Epithelial cell of esophagus (primary cell): ENCODE data around the gene PPP3CB.
A peak's percentile ranks its signal among the peaks of the same experiment; 100 is the strongest.

Experiments
- DNase-seq: peaks from one replicate; pipeline ENCODE4 v3.0.0; 2010; ENCODE audit warnings: low read depth
- H3K4me3 ChIP-seq: 2 replicates; pipeline ENCODE4 v1.5.1; 2011; ENCODE audit warnings: mild to moderate bottlenecking, low read length, control low read depth
- TF ChIP-seq, protein P1 (sequence below): IDR thresholded peaks from 2 replicates; pipeline ENCODE4 v1.5.1; 2011; ENCODE audit warnings: low read depth, mild to moderate bottlenecking, low read length, control low read depth, inconsistent platforms; ENCODE audit not compliant: insufficient read depth; ENCODE audit errors: missing control alignments

Gene PPP3CB

DNA sequence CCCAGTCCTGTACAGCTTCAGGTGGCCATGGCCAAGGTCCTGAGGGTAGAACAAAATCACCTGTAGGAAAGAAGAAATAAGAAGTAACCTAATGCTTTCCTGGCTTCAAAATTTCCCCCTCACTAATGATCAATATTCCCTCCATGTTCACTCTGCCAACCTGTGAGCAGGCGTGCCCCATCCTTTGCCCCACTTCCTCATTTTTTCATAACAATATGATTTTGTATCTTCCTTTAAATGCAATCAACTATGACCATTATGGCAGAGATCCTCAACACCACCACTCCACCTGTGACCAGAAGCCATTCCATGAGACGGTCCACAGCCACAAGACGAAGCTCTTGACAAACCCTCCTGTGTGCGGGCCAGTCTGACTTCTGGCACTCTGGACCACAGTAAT lies 69.5 kb downstream of the PPP3CB start:
- no peak overlapping the region for H3K4me3 ChIP-seq
- DNase-seq: no peak
- TF ChIP-seq, protein P1, sequence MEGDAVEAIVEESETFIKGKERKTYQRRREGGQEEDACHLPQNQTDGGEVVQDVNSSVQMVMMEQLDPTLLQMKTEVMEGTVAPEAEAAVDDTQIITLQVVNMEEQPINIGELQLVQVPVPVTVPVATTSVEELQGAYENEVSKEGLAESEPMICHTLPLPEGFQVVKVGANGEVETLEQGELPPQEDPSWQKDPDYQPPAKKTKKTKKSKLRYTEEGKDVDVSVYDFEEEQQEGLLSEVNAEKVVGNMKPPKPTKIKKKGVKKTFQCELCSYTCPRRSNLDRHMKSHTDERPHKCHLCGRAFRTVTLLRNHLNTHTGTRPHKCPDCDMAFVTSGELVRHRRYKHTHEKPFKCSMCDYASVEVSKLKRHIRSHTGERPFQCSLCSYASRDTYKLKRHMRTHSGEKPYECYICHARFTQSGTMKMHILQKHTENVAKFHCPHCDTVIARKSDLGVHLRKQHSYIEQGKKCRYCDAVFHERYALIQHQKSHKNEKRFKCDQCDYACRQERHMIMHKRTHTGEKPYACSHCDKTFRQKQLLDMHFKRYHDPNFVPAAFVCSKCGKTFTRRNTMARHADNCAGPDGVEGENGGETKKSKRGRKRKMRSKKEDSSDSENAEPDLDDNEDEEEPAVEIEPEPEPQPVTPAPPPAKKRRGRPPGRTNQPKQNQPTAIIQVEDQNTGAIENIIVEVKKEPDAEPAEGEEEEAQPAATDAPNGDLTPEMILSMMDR: no peak

DNA sequence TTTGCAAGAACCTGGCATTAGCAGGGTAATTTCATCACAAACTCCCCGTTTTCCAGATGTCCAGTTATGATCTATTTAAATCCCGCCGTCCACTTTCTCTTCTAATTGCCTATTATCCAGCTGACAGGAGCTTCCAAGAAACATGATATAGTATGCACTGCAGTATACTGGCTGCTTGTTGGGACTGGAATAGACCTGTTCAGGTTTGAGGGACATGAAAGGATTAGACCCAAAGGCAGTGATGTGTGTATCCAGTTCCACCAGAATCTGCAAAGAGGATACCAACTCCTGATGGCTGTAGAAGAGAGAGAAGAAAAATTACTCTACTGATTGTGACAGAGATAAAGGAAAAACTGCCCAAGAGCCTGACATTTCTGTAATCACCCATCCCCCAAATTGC lies 71.3 kb downstream of the PPP3CB start:
- no peak overlapping the region for H3K4me3 ChIP-seq
- TF ChIP-seq, protein P1: no peak
- DNase-seq: peak; percentile 75

DNA sequence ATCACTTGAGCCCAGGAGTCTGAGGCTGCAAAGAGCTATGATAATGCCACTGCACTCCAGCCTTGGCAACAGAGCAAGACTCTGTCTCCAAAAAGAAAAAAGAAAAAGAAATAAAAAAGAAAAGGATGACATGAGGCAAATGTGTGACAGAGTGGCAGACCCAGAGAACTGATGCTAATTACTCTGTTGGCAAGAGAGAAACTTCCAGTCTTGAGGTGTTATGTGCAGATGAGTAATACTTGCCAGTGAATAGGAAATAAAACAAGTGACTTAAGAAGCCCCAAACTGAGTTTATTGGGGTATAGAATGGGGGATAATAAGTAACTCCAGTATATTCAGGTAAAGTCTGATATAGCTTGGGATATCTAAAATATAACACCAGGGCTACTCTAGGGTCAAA lies 72.5 kb downstream of the PPP3CB start:
- no peak overlapping the region for H3K4me3 ChIP-seq
- DNase-seq: no peak
- TF ChIP-seq, protein P1: no peak

DNA sequence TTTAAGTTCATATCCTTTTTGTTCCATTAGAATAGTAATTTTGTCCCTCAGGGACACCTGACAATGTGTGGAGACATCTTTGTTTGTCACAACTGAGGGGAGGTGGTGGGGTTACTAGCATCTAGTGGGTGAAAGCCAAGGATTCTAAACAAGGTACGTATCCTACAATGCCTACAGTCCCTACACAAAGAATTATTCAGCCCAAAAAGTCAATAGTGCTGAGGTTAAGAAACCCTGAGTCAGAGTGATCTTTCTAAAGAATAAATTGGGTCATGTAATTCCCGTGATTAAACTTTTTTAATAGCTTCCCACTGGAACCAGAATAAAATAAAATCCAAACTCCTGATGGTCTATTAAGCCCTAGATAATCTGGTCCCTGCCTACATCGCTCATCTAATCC lies 79.3 kb downstream of the PPP3CB start:
- no peak overlapping the region for H3K4me3 ChIP-seq
- no peak for DNase-seq
- TF ChIP-seq, protein P1: no peak

DNA sequence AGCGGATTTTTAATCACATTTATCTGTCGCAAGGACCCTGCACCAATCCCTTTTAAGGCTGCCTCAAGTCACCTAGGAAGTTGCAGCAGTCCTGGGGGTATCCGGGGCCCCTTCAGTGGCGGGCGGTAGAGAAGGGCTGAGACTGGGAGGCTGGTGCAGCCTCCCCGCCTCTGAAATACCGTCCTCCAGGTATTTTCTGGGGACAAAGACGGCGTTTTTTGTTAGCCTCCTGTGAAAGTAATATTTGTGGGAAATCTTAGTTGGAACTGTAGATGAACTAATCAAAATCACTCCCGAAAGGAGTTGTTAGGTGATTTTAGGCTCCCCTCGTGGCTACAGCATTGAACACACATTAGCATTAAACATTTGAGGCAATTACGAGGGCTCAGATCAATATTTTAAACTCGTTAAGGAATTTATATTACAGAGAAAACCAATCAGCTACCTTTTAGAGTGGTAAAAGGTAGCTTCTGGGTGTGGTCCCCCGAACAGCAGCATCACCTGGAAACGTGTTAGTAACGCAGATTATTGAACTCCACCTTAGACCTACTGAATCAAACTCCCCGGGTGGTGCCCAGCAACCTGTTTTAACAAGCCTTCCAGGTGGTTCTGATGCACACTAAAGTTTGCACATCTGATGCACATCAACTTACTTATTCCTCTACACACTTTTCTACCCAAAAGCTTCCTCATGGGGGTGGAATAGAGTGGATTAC lies 81.4 kb downstream of the PPP3CB start:
- TF ChIP-seq, protein P1: no peak
- H3K4me3 ChIP-seq: peak overlapping the region; percentile 86
- DNase-seq: peak; percentile 84

DNA sequence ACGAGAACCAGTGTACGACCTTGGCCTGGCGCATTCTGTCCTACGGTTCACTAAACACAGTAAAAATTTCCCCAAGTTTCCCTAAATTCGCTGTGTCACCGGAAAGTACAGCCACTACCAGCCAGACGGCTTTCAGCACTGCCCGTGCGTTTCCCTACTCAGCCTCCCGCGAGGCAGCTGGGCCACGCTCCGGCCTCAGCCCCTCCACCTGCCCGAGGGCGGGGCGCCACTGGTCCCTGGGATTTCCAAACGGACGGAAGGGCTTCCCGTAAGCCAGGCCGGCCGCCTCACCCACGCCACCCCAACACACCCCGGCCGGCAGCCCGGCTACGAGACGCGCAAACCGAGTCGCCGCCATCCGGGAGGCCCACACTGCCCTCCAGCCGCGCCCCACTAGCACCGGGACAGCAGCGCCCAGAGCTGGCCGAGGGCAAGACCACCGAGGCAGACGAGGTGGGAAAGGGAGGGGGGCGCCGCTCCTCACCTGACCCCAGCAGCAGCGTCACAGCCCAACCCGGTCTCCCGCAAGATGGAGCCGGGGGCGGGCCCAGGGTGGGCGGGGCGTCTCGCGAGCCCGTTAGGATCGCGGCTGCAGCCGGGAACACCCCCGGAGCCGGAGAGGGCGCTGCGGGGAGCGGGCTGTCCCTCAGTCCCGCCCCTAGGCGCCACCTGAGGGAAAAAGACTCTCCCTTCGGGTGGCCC lies 82.1 kb downstream of the PPP3CB start, which contains the start of gene ANXA7:
TSS of gene ANXA7 (minus strand) at position 531 of the 702 bp plus-strand sequence. CDS start 13,202 bp downstream, outside the sequence.
- peak within 1 kb of the TSS; percentile 86 for H3K4me3 ChIP-seq
- DNase-seq: peak; percentile 91
- TF ChIP-seq, protein P1: no peak

DNA sequence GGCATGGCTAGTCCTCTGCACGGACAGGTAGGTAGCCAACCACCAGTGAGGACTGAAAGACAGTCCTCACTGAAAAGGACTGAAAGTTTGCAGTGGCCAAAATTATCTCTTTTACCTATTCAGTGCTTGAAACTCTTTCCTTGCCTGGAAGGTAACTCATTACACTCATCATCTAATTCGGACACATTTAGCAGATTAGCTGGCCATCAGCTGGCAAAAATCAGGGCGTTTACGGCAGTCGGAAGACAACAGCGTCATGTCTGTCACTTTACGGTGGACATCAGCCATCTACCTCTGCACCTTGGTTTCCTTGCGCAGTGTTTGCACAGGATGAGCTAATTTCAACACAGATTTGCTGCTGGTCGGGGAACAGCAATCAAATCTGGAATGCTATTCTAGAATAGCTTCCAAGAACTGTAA lies 82.7 kb downstream of the PPP3CB start:
- TF ChIP-seq, protein P1: no peak
- peak; percentile 41 for DNase-seq
- H3K4me3 ChIP-seq: peak overlapping the region; percentile 86
